Measurements from ENCODE around the gene PRAC1. TPM values are rescaled to one million over a fixed set of nuclear protein-coding genes. Genes with fewer than 3 reads are reported as not detected.

PRAC1 gene
- total RNA-seq, 1 experiment from 2014 or later: not detected

DNA sequence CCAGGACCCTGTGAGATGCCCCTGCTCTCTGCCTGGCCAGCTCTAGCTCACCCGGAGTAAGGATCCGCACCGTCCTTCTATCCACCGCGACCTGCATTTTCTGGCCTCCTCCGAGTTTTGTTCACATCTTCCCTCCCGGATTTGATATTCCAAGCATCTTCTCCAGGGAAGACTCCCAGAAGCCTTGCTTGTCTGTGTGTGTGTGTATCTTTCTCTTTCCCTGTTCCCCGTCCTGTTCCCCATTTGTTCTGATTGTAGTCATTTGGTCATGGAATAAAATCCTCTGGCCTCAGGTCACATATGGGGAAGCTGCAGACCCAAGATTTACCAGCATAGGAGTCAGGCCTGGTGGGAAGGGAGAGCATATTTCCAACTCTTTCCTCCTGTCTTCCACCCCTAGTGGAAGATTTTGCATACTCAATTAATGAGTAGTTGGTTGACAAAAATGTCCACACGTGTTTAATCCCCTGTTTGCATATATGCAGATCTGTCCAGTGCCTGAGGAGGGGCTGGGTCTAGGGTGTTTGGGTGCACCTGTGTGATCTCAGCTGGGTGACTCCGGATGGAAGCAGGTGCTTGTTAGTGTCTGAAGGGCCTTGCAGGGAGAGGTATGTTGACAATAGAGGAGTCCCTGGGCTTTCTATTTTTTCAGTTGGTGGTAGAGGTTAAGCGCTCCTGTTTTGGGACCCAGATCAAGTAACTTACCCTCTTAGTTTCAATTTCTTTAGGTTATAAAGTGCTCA lies 1.9 kb downstream of the PRAC1 start:
- H3K27ac ChIP-seq (ENCODE audit: insufficient read length, low read depth, low read length): no peak overlapping the region
- peak overlapping the region in 1 of 2 experiments; percentile 47; a peak in 2 of 5 replicates for H3K4me3 Mint-ChIP-seq
- H3K9me3 Mint-ChIP-seq: peaks cover 0 to 11% of the 10 kb centered on the region in 2 experiments; a peak in 2 of 5 replicates

More for the DNA sequence above, 1.9 kb downstream of the PRAC1 start:
- Histone ChIP-seq H3K4me1 (ENCODE audit: insufficient read depth, low read length) (peaks cover 2% of the 10 kb centered on the region; the same call in 1 of the 2 replicates), H2BK120ac (ENCODE audit: low read depth, low read length, poor library complexity, severe bottlenecking) (no peak overlapping the region), H2BK12ac (ENCODE audit: insufficient read length, low read depth, low read length) (no peak overlapping the region), H2BK20ac (ENCODE audit: low read depth, low read length, poor library complexity, severe bottlenecking) (no peak overlapping the region), H2AK5ac (ENCODE audit: insufficient read length, low read length) (no peak overlapping the region), H3K27me3 (ENCODE audit: insufficient read depth, low read length) (peaks cover 87% of the 10 kb centered on the region), H3T11ph (ENCODE audit: low read length) (no peak overlapping the region), H3K23ac (ENCODE audit: insufficient read length, low read depth, low read length) (no peak overlapping the region), H4K20me1 (ENCODE audit: control insufficient read depth, insufficient read depth, insufficient read length) (no peaks in the 10 kb centered on the region), H3K23me2 (ENCODE audit: insufficient read length, low read depth, low read length, poor library complexity, severe bottlenecking) (peaks cover 12% of the 10 kb centered on the region), H3K79me1 (ENCODE audit: insufficient read depth, low read depth, low read length, poor library complexity, severe bottlenecking) (no peaks in the 10 kb centered on the region), H3K4ac (ENCODE audit: low read depth, low read length) (no peak overlapping the region), H4K5ac (ENCODE audit: insufficient read length, low read depth, low read length) (no peak overlapping the region), H4K8ac (replicated peaks; ENCODE audit: insufficient read length, low read depth, low read length) (no peak overlapping the region), H3K9ac (ENCODE audit: extremely low read depth, insufficient read length, low read length) (no peak overlapping the region), H3K79me2 (ENCODE audit: insufficient read depth, low read length) (no peaks in the 10 kb centered on the region), H3K56ac (ENCODE audit: insufficient read length, low read depth, low read length) (no peak overlapping the region), H3K4me2 (ENCODE audit: insufficient read depth, insufficient read length, low read length) (peak overlapping the region; percentile 49), H2BK15ac (ENCODE audit: low read depth, low read length) (no peak overlapping the region), H3K18ac (ENCODE audit: insufficient read length, low read depth, low read length) (no peak overlapping the region), H2BK5ac (ENCODE audit: insufficient read length, low read length) (no peak overlapping the region), H3K9me3 (ENCODE audit: control insufficient read depth, low read depth, low read length) (no peaks in the 10 kb centered on the region), H4K91ac (ENCODE audit: insufficient read length, low read depth, low read length) (no peak overlapping the region), H2AFZ (ENCODE audit: low read length) (no peak overlapping the region), H3K14ac (ENCODE audit: insufficient read depth, low read length) (no peak overlapping the region)
- Mint-ChIP-seq H3K36me3 (ENCODE audit: insufficient read depth in 1 of 3, low read depth in 3 of 3) (no peaks in the 10 kb centered on the region), H3K4me1 (peaks cover 40 to 53% of the 10 kb centered on the region in 2 experiments), H3K27ac (no peak overlapping the region), H3K27me3 (ENCODE audit: low read depth) (peaks cover 100% of the 10 kb centered on the region)
- DNase-seq: no peak
- TF ChIP-seq CTCF (conservative IDR thresholded peaks at IDR 0.05): no peak
- no CpG with 5 or more reads among the region's 11 CpGs for WGBS (ENCODE audit: extremely low coverage, insufficient read length, low lambda C conversion rate)

Data from H9 (cell line).